ENCODE data around the gene ZDHHC14. TPM values are rescaled to one million over a fixed set of nuclear protein-coding genes. Genes with fewer than 3 reads are reported as not detected.
"Not testable (repeated sequence)": the region's sequence is repeated elsewhere in the genome, so short reads cannot be mapped to it uniquely, and the experiment has no call there.

ZDHHC14 gene
- total RNA-seq, 4 donors from 2014 or later, result 9.1 to 20.6 (median 12.5) TPM

GRCh38 chr6:157461000-157461915 lies 80.3 kb downstream of the ZDHHC14 start:
- H3K27ac ChIP-seq, result peak overlapping the region in 1 of 4 donors; percentile 9
- H3K4me1 ChIP-seq, result peaks cover 0 to 8% (median 0%) of the 10 kb centered on the region in 4 donors
- H3K27me3 ChIP-seq, result no peaks in the 10 kb centered on the region
- peak in 1 of 3 donors; percentile 34 for DNase-seq
- no peak overlapping the region for H3K4me3 ChIP-seq
- H3K36me3 ChIP-seq, result no peaks in the 10 kb centered on the region
- TF ChIP-seq CTCF (IDR thresholded peaks at IDR 0.05) (no peak), POLR2A (IDR thresholded peaks at IDR 0.05) (no peak)
- no peaks in the 10 kb centered on the region for H3K9me3 ChIP-seq

- no peaks in the 10 kb centered on the region for H3K9me3 ChIP-seq
- no peak for DNase-seq
- peaks cover 0 to 8% (median 0%) of the 10 kb centered on the region in 4 donors for H3K4me1 ChIP-seq
- H3K27me3 ChIP-seq, result no peaks in the 10 kb centered on the region
- H3K4me3 ChIP-seq, result no peak overlapping the region
- no peaks in the 10 kb centered on the region for H3K36me3 ChIP-seq
- H3K27ac ChIP-seq, result no peak overlapping the region
- TF ChIP-seq POLR2A (IDR thresholded peaks at IDR 0.05) (no peak), CTCF (IDR thresholded peaks at IDR 0.05) (no peak)
These were observed 82.2 kb downstream of the ZDHHC14 start for GRCh38 chr6:157462956-157463742.

GRCh38 chr6:157463743-157464135 lies 82.7 kb downstream of the ZDHHC14 start:
- H3K4me1 ChIP-seq, H3K4me3 ChIP-seq, H3K27ac ChIP-seq, DNase-seq, H3K9me3 ChIP-seq, H3K27me3 ChIP-seq, H3K36me3 ChIP-seq: not testable (repeated sequence)

GRCh38 chr6:157464653-157465535 lies 83.9 kb downstream of the ZDHHC14 start:
- TF ChIP-seq CTCF (IDR thresholded peaks at IDR 0.05), result no peak
- no peak for TF ChIP-seq POLR2A (IDR thresholded peaks at IDR 0.05)
- H3K27ac ChIP-seq, result peak overlapping the region in 1 of 4 donors; percentile 8
- peaks cover 0 to 8% (median 0%) of the 10 kb centered on the region in 4 donors for H3K4me1 ChIP-seq
- H3K4me3 ChIP-seq, result no peak overlapping the region
- H3K27me3 ChIP-seq, result no peaks in the 10 kb centered on the region
- H3K36me3 ChIP-seq, result no peaks in the 10 kb centered on the region
- no peak for DNase-seq
- H3K9me3 ChIP-seq, result no peaks in the 10 kb centered on the region

GRCh38 chr6:157466342-157466648 lies 85.3 kb downstream of the ZDHHC14 start:
- no peaks in the 10 kb centered on the region for H3K9me3 ChIP-seq
- H3K36me3 ChIP-seq, result no peaks in the 10 kb centered on the region
- H3K4me3 ChIP-seq, result no peak overlapping the region
- no peak for TF ChIP-seq CTCF (IDR thresholded peaks at IDR 0.05)
- TF ChIP-seq POLR2A (IDR thresholded peaks at IDR 0.05), result no peak
- peaks cover 0 to under 1% (median 0%) of the 10 kb centered on the region in 4 donors for H3K4me1 ChIP-seq
- H3K27me3 ChIP-seq, result no peaks in the 10 kb centered on the region
- H3K27ac ChIP-seq, result no peak overlapping the region
- no peak for DNase-seq

- not testable (repeated sequence) for H3K27me3 ChIP-seq, H3K9me3 ChIP-seq, H3K36me3 ChIP-seq, H3K4me1 ChIP-seq, H3K4me3 ChIP-seq, H3K27ac ChIP-seq, DNase-seq
These were observed 86.3 kb downstream of the ZDHHC14 start for GRCh38 chr6:157467339-157467738.

All from Peyer's patch (tissue), 4 donors.